Stimulated activated CD4-positive, alpha-beta T cell treated with anti-CD3 and anti-CD28 coated beads, Interleukin-15, amount 100 ng/mL, for 1 hour (primary cell): ENCODE results near the gene PIBF1.
"Not testable (repeated sequence)": the region's sequence is repeated elsewhere in the genome, so short reads cannot be mapped to it uniquely, and the experiment has no call there.

Source experiments
- DNase-seq, 2 donors: peaks; one replicate each; pipeline ENCODE4 v3.0.0-alpha.2; 2020; ENCODE audit warnings: low read depth in 1 of 2, low spot score in 1 of 2

The PIBF1 gene

GRCh38 chr13:72901546-72901945, 119.6 kb downstream of the PIBF1 start:
- not testable (repeated sequence) for DNase-seq

GRCh38 chr13:72908416-72908815, 126.5 kb downstream of the PIBF1 start:
- no peak for DNase-seq

GRCh38 chr13:72911981-72912380, 130.0 kb downstream of the PIBF1 start:
- no peak for DNase-seq

- DNase-seq, result no peak
These were observed 138.2 kb downstream of the PIBF1 start for GRCh38 chr13:72920097-72920496.

- no peak for DNase-seq
These were observed 149.4 kb downstream of the PIBF1 start for GRCh38 chr13:72931311-72931710.

GRCh38 chr13:72932250-72932649, 150.3 kb downstream of the PIBF1 start:
- no peak for DNase-seq

GRCh38 chr13:72946267-72946666, 164.3 kb downstream of the PIBF1 start:
- not testable (repeated sequence) for DNase-seq

- no peak for DNase-seq
These were observed 170.7 kb downstream of the PIBF1 start for GRCh38 chr13:72952529-72953141.

- DNase-seq, result no peak
These were observed 171.5 kb downstream of the PIBF1 start for GRCh38 chr13:72953391-72953965.

GRCh38 chr13:72959643-72960042, 177.7 kb downstream of the PIBF1 start:
- DNase-seq, result no peak

GRCh38 chr13:72960114-72960513, 178.2 kb downstream of the PIBF1 start:
- no peak for DNase-seq

- no peak for DNase-seq
These were observed 178.6 kb downstream of the PIBF1 start for GRCh38 chr13:72960541-72960940.

GRCh38 chr13:72963762-72964161, 181.8 kb downstream of the PIBF1 start:
- no peak for DNase-seq

- DNase-seq, result no peak
These were observed 188.5 kb downstream of the PIBF1 start for GRCh38 chr13:72970301-72970880.

- no peak for DNase-seq
These were observed 189.0 kb downstream of the PIBF1 start for GRCh38 chr13:72970956-72971355.

GRCh38 chr13:72973234-72973633, 191.3 kb downstream of the PIBF1 start:
- DNase-seq, result no peak

GRCh38 chr13:72983085-72983768, 201.3 kb downstream of the PIBF1 start:
- no peak for DNase-seq

- no peak for DNase-seq
These were observed 203.7 kb downstream of the PIBF1 start for GRCh38 chr13:72985610-72986009.

- no peak for DNase-seq
These were observed 204.3 kb downstream of the PIBF1 start for GRCh38 chr13:72986197-72986596.

GRCh38 chr13:72990953-72991352, 209.0 kb downstream of the PIBF1 start:
- no peak for DNase-seq

GRCh38 chr13:72998012-72998411, 216.1 kb downstream of the PIBF1 start:
- DNase-seq, result no peak

GRCh38 chr13:73000027-73000674, 218.2 kb downstream of the PIBF1 start:
- DNase-seq, result no peak
